NCI-H2081 treated with DMSO at 0.1 percent for 48 hours (cell line): ENCODE results near the gene CRHR1.

Source experiments
- DNase-seq: peaks from one replicate; lab custom pipeline; 2025; lab: John Stamatoyannopoulos, UW

The CRHR1 gene

GRCh38 chr17:45823598-45823997, 39.5 kb downstream of the CRHR1 start:
- no peak for DNase-seq

- no peak for DNase-seq
Measured at GRCh38 chr17:45824475-45824874, 40.4 kb downstream of the CRHR1 start.

GRCh38 chr17:45824901-45825492, 40.9 kb downstream of the CRHR1 start:
- no peak for DNase-seq

GRCh38 chr17:45825792-45826191, 41.7 kb downstream of the CRHR1 start:
- no peak for DNase-seq

GRCh38 chr17:45826919-45827588, 42.9 kb downstream of the CRHR1 start:
- no peak for DNase-seq

GRCh38 chr17:45828171-45828570, 44.1 kb downstream of the CRHR1 start:
- DNase-seq, result no peak

GRCh38 chr17:45828582-45829133, 44.5 kb downstream of the CRHR1 start:
- DNase-seq, result no peak

GRCh38 chr17:45833920-45834319, 49.8 kb downstream of the CRHR1 start:
- no peak for DNase-seq

- no peak for DNase-seq
Measured at GRCh38 chr17:45834471-45835396, 50.6 kb downstream of the CRHR1 start.

- no peak for DNase-seq
Measured at GRCh38 chr17:45835481-45835880, 51.4 kb downstream of the CRHR1 start.

GRCh38 chr17:45836047-45837044, 52.2 kb downstream of the CRHR1 start:
- DNase-seq, result no peak

GRCh38 chr17:45837187-45837586, 53.1 kb downstream of the CRHR1 start:
- no peak for DNase-seq

GRCh38 chr17:45837603-45838002, 53.5 kb downstream of the CRHR1 start:
- no peak for DNase-seq

GRCh38 chr17:45838751-45839295, 54.7 kb downstream of the CRHR1 start:
- no peak for DNase-seq

- DNase-seq, result no peak
Measured at GRCh38 chr17:45839442-45839841, 55.3 kb downstream of the CRHR1 start.

- DNase-seq, result no peak
Measured at GRCh38 chr17:45841186-45841585, 57.1 kb downstream of the CRHR1 start.

- DNase-seq, result no peak
Measured at GRCh38 chr17:45841883-45842525, 57.9 kb downstream of the CRHR1 start.

GRCh38 chr17:45843722-45844121, 59.6 kb downstream of the CRHR1 start:
- DNase-seq, result no peak

- no peak for DNase-seq
Measured at GRCh38 chr17:45844695-45845375, 60.7 kb downstream of the CRHR1 start, which contains the start of gene SPPL2C. SPPL2C (plus strand) TSS chr17:45844881; CDS start chr17:45844907, 26 bp downstream.
